Measurements from ENCODE around the gene HACL1.

The HACL1 gene

DNA sequence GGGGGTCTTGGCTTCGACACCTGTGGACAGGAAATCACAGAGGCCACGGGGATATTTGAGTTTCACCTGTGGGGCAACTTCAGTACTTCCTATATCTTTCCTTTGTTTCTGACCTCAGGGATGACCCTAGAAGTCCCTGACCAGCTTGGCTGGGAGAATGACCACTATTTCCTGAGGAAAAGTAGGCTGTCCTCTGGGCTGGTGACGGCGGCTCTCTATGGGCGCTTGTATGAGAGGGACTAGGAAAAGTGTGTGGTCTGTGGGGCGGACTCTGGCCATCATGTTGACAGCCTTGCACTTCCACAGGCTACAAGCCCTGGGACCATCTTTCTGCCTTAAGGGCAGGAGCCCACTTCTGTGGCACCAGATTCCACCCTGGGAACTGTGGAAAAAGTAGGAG lies 43.9 kb upstream of the HACL1 start:
- Histone ChIP-seq H3K4me3 (ENCODE audit: control insufficient read depth in 1 of 7, extremely low read depth in 1 of 7, insufficient read depth in 4 of 7, low read depth in 2 of 7, low read length in 6 of 7) (no peak overlapping the region), H3K27me3 (replicated peaks in 2 of 5; ENCODE audit: control insufficient read depth in 4 of 5, insufficient read depth in 5 of 5, low read length in 4 of 5) (peaks cover 0 to 35% (median 9%) of the 10 kb centered on the region in 5 experiments), H3K9me3 (ENCODE audit: control extremely low read depth in 1 of 5, control insufficient read depth in 4 of 5, insufficient read depth in 2 of 5, low read depth in 1 of 5, low read length in 4 of 5) (peaks cover 0 to 5% (median 0%) of the 10 kb centered on the region in 5 experiments), H3K27ac (ENCODE audit: insufficient read depth in 1 of 2, low read depth in 1 of 2, low read length in 2 of 2, poor library complexity in 1 of 2, severe bottlenecking in 2 of 2) (no peak overlapping the region), H3K36me3 (ENCODE audit: control insufficient read depth in 4 of 4, insufficient read depth in 4 of 4, low read length in 3 of 4) (peaks cover 0 to 5% (median 1%) of the 10 kb centered on the region in 4 experiments), H3K4me1 (ENCODE audit: control extremely low read depth in 1 of 4, control insufficient read depth in 4 of 4, insufficient read depth in 4 of 4, low read length in 3 of 4) (peaks cover 16 to 37% (median 24%) of the 10 kb centered on the region in 4 experiments)
- ChIA-PET CTCF (interaction anchor here (1.5 kb wide), 1 partner anchor 15 kb away, joined by 4 read pairs; no protein-coding TSS in a partner anchor), POLR2A (no interaction called here)
- no peak for DNase-seq
- 100% methylated on average over 3 of the region's 6 CpGs for WGBS (ENCODE audit: insufficient coverage)

DNA sequence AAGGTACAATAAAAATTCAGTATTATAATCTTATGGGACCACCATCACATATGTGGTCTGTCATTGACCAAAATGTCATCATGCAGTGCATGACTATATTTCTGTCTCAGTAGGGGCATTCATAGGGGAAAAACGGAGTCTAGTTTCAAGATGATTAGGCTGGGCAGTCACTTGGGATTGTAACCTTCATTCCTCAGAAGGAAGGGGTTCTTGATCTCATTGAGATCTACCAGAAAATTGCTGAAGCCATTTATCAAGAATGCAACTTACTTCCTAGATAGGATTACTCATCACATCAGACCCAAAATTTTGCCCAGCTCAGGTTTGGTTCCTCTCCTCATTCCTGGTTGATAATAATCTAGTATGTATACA lies 37.5 kb upstream of the HACL1 start:
- no peaks in the 10 kb centered on the region for H3K27me3 ChIP-seq (replicated peaks in 2 of 5; ENCODE audit: control insufficient read depth in 4 of 5, insufficient read depth in 5 of 5, low read length in 4 of 5)
- no peak overlapping the region for H3K4me3 ChIP-seq (ENCODE audit: control insufficient read depth in 1 of 7, extremely low read depth in 1 of 7, insufficient read depth in 4 of 7, low read depth in 2 of 7, low read length in 6 of 7)
- no peak for DNase-seq
- POLR2A ChIA-PET = no interaction called here
- no peak overlapping the region for H3K27ac ChIP-seq (ENCODE audit: insufficient read depth in 1 of 2, low read depth in 1 of 2, low read length in 2 of 2, poor library complexity in 1 of 2, severe bottlenecking in 2 of 2)
- peaks cover 1 to 14% (median 7%) of the 10 kb centered on the region in 4 experiments for H3K4me1 ChIP-seq (ENCODE audit: control extremely low read depth in 1 of 4, control insufficient read depth in 4 of 4, insufficient read depth in 4 of 4, low read length in 3 of 4)
- no peaks in the 10 kb centered on the region for H3K9me3 ChIP-seq (ENCODE audit: control extremely low read depth in 1 of 5, control insufficient read depth in 4 of 5, insufficient read depth in 2 of 5, low read depth in 1 of 5, low read length in 4 of 5)
- peaks cover 0 to 4% (median 1%) of the 10 kb centered on the region in 4 experiments for H3K36me3 ChIP-seq (ENCODE audit: control insufficient read depth in 4 of 4, insufficient read depth in 4 of 4, low read length in 3 of 4)
- CTCF ChIA-PET = no interaction called here
- no CpG with 5 or more reads among the region's 1 CpG for WGBS (ENCODE audit: insufficient coverage)

DNA sequence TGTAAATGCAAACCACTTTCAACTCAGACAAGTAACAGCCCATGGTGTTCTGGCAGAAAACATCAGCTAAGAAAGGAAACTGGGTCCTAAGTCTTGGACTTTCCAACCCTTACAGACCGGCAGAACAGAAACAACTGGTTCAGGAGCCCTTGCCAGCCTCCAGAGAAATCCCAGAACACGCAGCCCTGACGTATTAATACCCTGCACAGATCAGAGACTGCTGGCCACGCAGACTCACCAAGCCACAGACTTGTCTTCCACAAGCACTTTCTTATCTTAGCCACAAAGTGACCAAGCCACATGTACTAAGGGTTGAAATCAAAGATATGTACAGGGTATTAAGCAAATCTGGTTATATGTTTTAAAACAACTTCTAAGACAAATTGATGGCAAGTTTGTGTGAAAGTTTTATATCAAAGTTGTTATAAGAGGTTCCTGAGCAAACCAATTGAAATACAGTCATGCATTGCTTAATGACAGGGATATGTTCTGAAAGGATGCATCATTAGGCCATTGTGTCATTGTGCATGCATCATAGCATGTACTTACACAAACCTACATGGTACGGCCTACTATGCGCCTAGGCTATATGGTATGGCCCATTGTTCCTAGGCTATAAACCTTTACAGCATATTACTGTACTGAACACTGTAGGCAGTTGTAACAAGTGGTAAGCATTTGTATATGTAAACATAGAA lies 37.0 kb upstream of the HACL1 start:
- H3K9me3 ChIP-seq (ENCODE audit: control extremely low read depth in 1 of 5, control insufficient read depth in 4 of 5, insufficient read depth in 2 of 5, low read depth in 1 of 5, low read length in 4 of 5) = no peaks in the 10 kb centered on the region
- 94% methylated on average over 3 of the region's 6 CpGs for WGBS (ENCODE audit: insufficient coverage)
- no peak overlapping the region for H3K4me3 ChIP-seq (ENCODE audit: control insufficient read depth in 1 of 7, extremely low read depth in 1 of 7, insufficient read depth in 4 of 7, low read depth in 2 of 7, low read length in 6 of 7)
- H3K36me3 ChIP-seq (ENCODE audit: control insufficient read depth in 4 of 4, insufficient read depth in 4 of 4, low read length in 3 of 4) = peaks cover 0 to 4% (median 1%) of the 10 kb centered on the region in 4 experiments
- no peak overlapping the region for H3K27ac ChIP-seq (ENCODE audit: insufficient read depth in 1 of 2, low read depth in 1 of 2, low read length in 2 of 2, poor library complexity in 1 of 2, severe bottlenecking in 2 of 2)
- DNase-seq = no peak
- ChIA-PET POLR2A (no interaction called here), CTCF (interaction anchor here (1.8 kb wide), 1 partner anchor 11 kb away, joined by 6 read pairs; no protein-coding TSS in a partner anchor)
- H3K4me1 ChIP-seq (ENCODE audit: control extremely low read depth in 1 of 4, control insufficient read depth in 4 of 4, insufficient read depth in 4 of 4, low read length in 3 of 4) = peaks cover 1 to 14% (median 7%) of the 10 kb centered on the region in 4 experiments
- H3K27me3 ChIP-seq (replicated peaks in 2 of 5; ENCODE audit: control insufficient read depth in 4 of 5, insufficient read depth in 5 of 5, low read length in 4 of 5) = no peaks in the 10 kb centered on the region

DNA sequence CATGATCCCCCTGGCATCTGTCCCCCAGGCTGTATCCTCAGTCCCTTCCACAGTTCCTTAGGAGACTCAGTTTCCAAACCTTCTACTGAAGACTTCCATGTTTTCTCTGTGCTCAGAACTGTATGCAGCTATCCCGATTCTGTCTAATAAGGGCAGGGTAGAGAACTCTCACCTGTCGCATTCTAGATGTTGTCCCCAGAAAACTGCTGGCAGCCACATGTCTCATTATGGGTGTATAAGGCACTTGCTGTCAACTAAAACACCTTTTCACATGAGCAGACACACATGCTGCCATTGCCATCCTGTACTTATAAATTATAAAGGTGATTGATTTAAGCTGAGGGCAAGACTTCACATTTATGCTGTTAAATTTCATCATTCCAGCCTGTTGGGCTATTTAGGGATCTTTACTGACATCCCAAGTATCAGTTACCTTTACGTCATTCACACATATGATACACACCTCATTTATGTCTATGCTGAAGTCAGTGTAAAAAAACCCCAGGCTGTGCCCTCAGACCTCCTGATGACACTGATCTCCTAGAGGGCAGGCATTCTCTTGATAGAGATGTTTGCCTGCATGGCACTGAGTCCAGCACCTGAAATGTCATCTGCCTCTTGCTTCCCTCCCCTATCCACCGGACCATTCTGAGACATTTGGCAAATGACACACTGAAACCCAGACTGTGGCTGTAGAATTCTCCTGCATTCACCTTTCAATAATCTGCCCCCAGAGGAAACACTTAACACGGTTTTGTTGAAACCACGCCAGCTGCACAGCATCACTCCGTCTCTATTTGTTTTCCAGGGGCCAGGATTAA lies 36.0 kb upstream of the HACL1 start:
- ChIA-PET CTCF (interaction anchor here (1.0 to 1.8 kb wide), 2 partner anchors 12 to 30 kb away, joined by 3 to 6 read pairs; no protein-coding TSS in a partner anchor), POLR2A (no interaction called here)
- H3K27ac ChIP-seq (ENCODE audit: insufficient read depth in 1 of 2, low read depth in 1 of 2, low read length in 2 of 2, poor library complexity in 1 of 2, severe bottlenecking in 2 of 2) = no peak overlapping the region
- 83% methylated on average over 4 of the region's 7 CpGs for WGBS (ENCODE audit: insufficient coverage)
- no peaks in the 10 kb centered on the region for H3K27me3 ChIP-seq (replicated peaks in 2 of 5; ENCODE audit: control insufficient read depth in 4 of 5, insufficient read depth in 5 of 5, low read length in 4 of 5)
- no peaks in the 10 kb centered on the region for H3K9me3 ChIP-seq (ENCODE audit: control extremely low read depth in 1 of 5, control insufficient read depth in 4 of 5, insufficient read depth in 2 of 5, low read depth in 1 of 5, low read length in 4 of 5)
- H3K4me1 ChIP-seq (ENCODE audit: control extremely low read depth in 1 of 4, control insufficient read depth in 4 of 4, insufficient read depth in 4 of 4, low read length in 3 of 4) = peaks cover 1 to 14% (median 7%) of the 10 kb centered on the region in 4 experiments
- no peak overlapping the region for H3K4me3 ChIP-seq (ENCODE audit: control insufficient read depth in 1 of 7, extremely low read depth in 1 of 7, insufficient read depth in 4 of 7, low read depth in 2 of 7, low read length in 6 of 7)
- peaks cover 0 to 4% (median 1%) of the 10 kb centered on the region in 4 experiments for H3K36me3 ChIP-seq (ENCODE audit: control insufficient read depth in 4 of 4, insufficient read depth in 4 of 4, low read length in 3 of 4)
- DNase-seq = no peak

DNA sequence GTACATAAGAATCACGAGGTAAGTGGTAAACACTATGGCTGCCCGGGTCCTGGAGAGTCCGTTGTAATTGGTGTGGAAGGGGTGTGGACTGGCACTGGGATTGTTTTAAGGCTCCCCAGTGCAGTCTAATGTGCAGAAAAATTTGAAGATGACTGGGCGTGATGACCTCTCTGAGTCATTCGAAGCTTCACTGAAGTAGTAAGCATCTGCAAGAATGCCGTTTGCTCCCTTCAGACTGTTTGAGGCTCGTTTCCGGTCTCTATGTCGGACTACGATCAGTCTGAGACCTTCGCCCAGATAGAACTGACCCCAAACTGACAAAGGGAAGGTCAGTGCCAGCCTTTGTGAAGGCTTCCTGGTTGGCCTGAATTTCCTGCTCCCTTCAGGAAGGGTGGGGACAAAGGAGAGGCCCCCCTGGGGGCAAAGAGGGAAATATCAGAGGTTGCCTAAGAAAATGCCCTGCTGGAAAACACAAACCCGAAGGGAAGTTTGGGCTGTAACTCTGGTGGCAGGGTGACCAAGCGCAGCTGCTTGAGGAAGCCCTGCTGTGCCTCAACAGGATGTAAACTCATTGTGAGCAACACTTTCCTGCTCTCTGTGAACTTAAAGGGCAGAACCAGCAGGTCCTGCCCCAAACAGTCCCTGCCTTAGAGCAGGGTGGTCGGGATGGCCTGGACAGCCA lies 34.8 kb upstream of the HACL1 start:
- WGBS (ENCODE audit: insufficient coverage) = 88% methylated on average over 11 of the region's 14 CpGs
- Histone ChIP-seq H3K4me1 (ENCODE audit: control extremely low read depth in 1 of 4, control insufficient read depth in 4 of 4, insufficient read depth in 4 of 4, low read length in 3 of 4) (peaks cover 1 to 14% (median 7%) of the 10 kb centered on the region in 4 experiments), H3K9me3 (ENCODE audit: control extremely low read depth in 1 of 5, control insufficient read depth in 4 of 5, insufficient read depth in 2 of 5, low read depth in 1 of 5, low read length in 4 of 5) (no peaks in the 10 kb centered on the region), H3K36me3 (ENCODE audit: control insufficient read depth in 4 of 4, insufficient read depth in 4 of 4, low read length in 3 of 4) (peaks cover 0 to 4% (median 0%) of the 10 kb centered on the region in 4 experiments), H3K4me3 (ENCODE audit: control insufficient read depth in 1 of 7, extremely low read depth in 1 of 7, insufficient read depth in 4 of 7, low read depth in 2 of 7, low read length in 6 of 7) (peak overlapping the region in 1 of 7 experiments; percentile 21), H3K27me3 (replicated peaks in 2 of 5; ENCODE audit: control insufficient read depth in 4 of 5, insufficient read depth in 5 of 5, low read length in 4 of 5) (no peaks in the 10 kb centered on the region), H3K27ac (ENCODE audit: insufficient read depth in 1 of 2, low read depth in 1 of 2, low read length in 2 of 2, poor library complexity in 1 of 2, severe bottlenecking in 2 of 2) (no peak overlapping the region)
- CTCF ChIA-PET = interaction anchor here (1.2 to 1.8 kb wide), 2 partner anchors 10 to 13 kb away, joined by 4 to 6 read pairs; no protein-coding TSS in a partner anchor
- DNase-seq = peak in 2 of 3 donors; percentile 52 to 56
- POLR2A ChIA-PET = no interaction called here

DNA sequence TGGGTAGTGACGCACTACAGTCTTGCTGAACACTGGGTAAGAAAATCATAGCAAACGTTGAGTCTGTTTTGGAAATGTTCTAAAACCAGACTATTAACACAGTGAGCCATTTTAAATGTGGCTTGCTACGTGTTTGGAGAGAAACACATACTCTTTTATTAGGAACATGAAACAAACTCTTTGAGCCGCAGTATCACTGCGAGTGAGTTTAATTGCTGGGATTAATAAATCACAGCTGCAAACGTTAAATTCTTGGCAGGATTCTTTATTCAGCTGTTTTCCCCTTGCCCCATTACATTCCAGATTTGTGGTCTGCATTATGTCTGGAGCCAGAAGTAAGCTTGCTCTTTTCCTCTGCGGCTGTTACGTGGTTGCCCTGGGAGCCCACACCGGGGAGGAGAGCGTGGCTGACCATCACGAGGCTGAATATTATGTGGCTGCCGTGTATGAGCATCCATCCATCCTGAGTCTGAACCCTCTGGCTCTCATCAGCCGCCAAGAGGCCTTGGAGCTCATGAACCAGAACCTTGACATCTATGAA lies 33.8 kb upstream of the HACL1 start:
- peaks cover 0 to 4% (median 0%) of the 10 kb centered on the region in 4 experiments for H3K36me3 ChIP-seq (ENCODE audit: control insufficient read depth in 4 of 4, insufficient read depth in 4 of 4, low read length in 3 of 4)
- no peak for DNase-seq
- ChIA-PET CTCF (interaction anchor here (1.2 kb wide), 1 partner anchor 9 kb away, joined by 4 read pairs; no protein-coding TSS in a partner anchor), POLR2A (no interaction called here)
- no peaks in the 10 kb centered on the region for H3K27me3 ChIP-seq (replicated peaks in 2 of 5; ENCODE audit: control insufficient read depth in 4 of 5, insufficient read depth in 5 of 5, low read length in 4 of 5)
- H3K4me1 ChIP-seq (ENCODE audit: control extremely low read depth in 1 of 4, control insufficient read depth in 4 of 4, insufficient read depth in 4 of 4, low read length in 3 of 4) = peaks cover 2 to 22% (median 11%) of the 10 kb centered on the region in 4 experiments
- 91% methylated on average over 13 of the region's 13 CpGs for WGBS (ENCODE audit: insufficient coverage)
- H3K27ac ChIP-seq (ENCODE audit: insufficient read depth in 1 of 2, low read depth in 1 of 2, low read length in 2 of 2, poor library complexity in 1 of 2, severe bottlenecking in 2 of 2) = no peak overlapping the region
- no peak overlapping the region for H3K4me3 ChIP-seq (ENCODE audit: control insufficient read depth in 1 of 7, extremely low read depth in 1 of 7, insufficient read depth in 4 of 7, low read depth in 2 of 7, low read length in 6 of 7)
- H3K9me3 ChIP-seq (ENCODE audit: control extremely low read depth in 1 of 5, control insufficient read depth in 4 of 5, insufficient read depth in 2 of 5, low read depth in 1 of 5, low read length in 4 of 5) = no peaks in the 10 kb centered on the region
